Endothelial cell (in vitro differentiated cells): ENCODE measurements around the gene GORASP1. TPM values are rescaled to one million over a fixed set of nuclear protein-coding genes. Genes with fewer than 3 reads are reported as not detected.

ENCODE experiments used
- DNase-seq: peaks from one replicate; pipeline ENCODE4 v3.0.0; 2021; ENCODE audit warnings: low spot score
- H3K27ac Mint-ChIP-seq: one replicate; pipeline ENCODE4 v1.8.0; 2021; ENCODE audit warnings: mixed read lengths, inconsistent platforms; ENCODE audit not compliant: unreplicated experiment
- H3K27me3 Mint-ChIP-seq: one replicate; pipeline ENCODE4 v1.8.0; 2021; ENCODE audit warnings: mild to moderate bottlenecking, moderate library complexity, mixed read lengths, inconsistent platforms; ENCODE audit not compliant: unreplicated experiment
- H3K36me3 Mint-ChIP-seq: one replicate; pipeline ENCODE4 v1.8.0; 2021; ENCODE audit warnings: mild to moderate bottlenecking, low read depth, mixed read lengths, inconsistent platforms; ENCODE audit not compliant: unreplicated experiment
- H3K4me1 Mint-ChIP-seq: one replicate; pipeline ENCODE4 v1.8.0; 2021; ENCODE audit warnings: mild to moderate bottlenecking, mixed read lengths, inconsistent platforms; ENCODE audit not compliant: unreplicated experiment
- H3K4me3 Mint-ChIP-seq: one replicate; pipeline ENCODE4 v1.8.0; 2021; ENCODE audit warnings: mild to moderate bottlenecking, mixed read lengths, inconsistent platforms; ENCODE audit not compliant: unreplicated experiment
- H3K9me3 Mint-ChIP-seq: one replicate; pipeline ENCODE4 v1.8.0; 2021; ENCODE audit warnings: mixed read lengths, inconsistent platforms; ENCODE audit not compliant: unreplicated experiment
- CTCF ChIP-seq: fragments of 200-600 bp; sonication (generic); IDR thresholded peaks from one replicate; pipeline ENCODE4 v1.5.0; 2021; ENCODE audit warnings: antibody characterized with exemption; ENCODE audit not compliant: unreplicated experiment
- total RNA-seq: library from RNA; stranded (reverse); fragmentation: NEBNext Ultra II Directional; extraction: Animal tissue kit (Norgen Biotek cat#: 25700); gene quantifications from one replicate; pipeline ENCODE4 v1.2.1, GENCODE V29; 2021; ENCODE audit not compliant: unreplicated experiment

GORASP1 gene
- total RNA-seq, 1 donor from 2014 or later, result 130 TPM

GRCh38 chr3:39144748-39145380, 37.4 kb upstream of the GORASP1 start:
- Mint-ChIP-seq H3K27ac (peak overlapping the region; percentile 72), H3K27me3 (peaks cover 22% of the 10 kb centered on the region), H3K36me3 (peaks cover 50% of the 10 kb centered on the region), H3K4me3 (peak overlapping the region; percentile 71), H3K4me1 (peaks cover 71% of the 10 kb centered on the region), H3K9me3 (no peaks in the 10 kb centered on the region)
- DNase-seq, result no peak
- no peak for TF ChIP-seq CTCF

- no peaks in the 10 kb centered on the region for H3K9me3 Mint-ChIP-seq
- TF ChIP-seq CTCF, result no peak
- no peak for DNase-seq
- peaks cover 45% of the 10 kb centered on the region for H3K36me3 Mint-ChIP-seq
- peak overlapping the region; percentile 72 for H3K27ac Mint-ChIP-seq
- peaks cover 19% of the 10 kb centered on the region for H3K27me3 Mint-ChIP-seq
- peaks cover 65% of the 10 kb centered on the region for H3K4me1 Mint-ChIP-seq
- H3K4me3 Mint-ChIP-seq, result peak overlapping the region; percentile 71
Measured at GRCh38 chr3:39144095-39144747, 36.8 kb upstream of the GORASP1 start.

- Mint-ChIP-seq H3K4me1 (peaks cover 58% of the 10 kb centered on the region), H3K9me3 (no peaks in the 10 kb centered on the region), H3K36me3 (peaks cover 42% of the 10 kb centered on the region), H3K27ac (peak overlapping the region; percentile 58), H3K4me3 (no peak overlapping the region), H3K27me3 (peaks cover 18% of the 10 kb centered on the region)
- no peak for DNase-seq
- TF ChIP-seq CTCF, result no peak
Measured at GRCh38 chr3:39143051-39143885, 35.8 kb upstream of the GORASP1 start.

- Mint-ChIP-seq H3K27me3 (peaks cover 13% of the 10 kb centered on the region), H3K4me3 (no peak overlapping the region), H3K4me1 (peaks cover 46% of the 10 kb centered on the region), H3K36me3 (peaks cover 43% of the 10 kb centered on the region), H3K27ac (peak overlapping the region; percentile 52), H3K9me3 (no peaks in the 10 kb centered on the region)
- TF ChIP-seq CTCF, result no peak
- no peak for DNase-seq
Measured at GRCh38 chr3:39142067-39142466, 34.6 kb upstream of the GORASP1 start.
